Measurements from ENCODE around the gene NKX6-2.
"Not testable (repeated sequence)": the region's sequence is repeated elsewhere in the genome, so short reads cannot be mapped to it uniquely, and the experiment has no call there.

Gene NKX6-2

DNA sequence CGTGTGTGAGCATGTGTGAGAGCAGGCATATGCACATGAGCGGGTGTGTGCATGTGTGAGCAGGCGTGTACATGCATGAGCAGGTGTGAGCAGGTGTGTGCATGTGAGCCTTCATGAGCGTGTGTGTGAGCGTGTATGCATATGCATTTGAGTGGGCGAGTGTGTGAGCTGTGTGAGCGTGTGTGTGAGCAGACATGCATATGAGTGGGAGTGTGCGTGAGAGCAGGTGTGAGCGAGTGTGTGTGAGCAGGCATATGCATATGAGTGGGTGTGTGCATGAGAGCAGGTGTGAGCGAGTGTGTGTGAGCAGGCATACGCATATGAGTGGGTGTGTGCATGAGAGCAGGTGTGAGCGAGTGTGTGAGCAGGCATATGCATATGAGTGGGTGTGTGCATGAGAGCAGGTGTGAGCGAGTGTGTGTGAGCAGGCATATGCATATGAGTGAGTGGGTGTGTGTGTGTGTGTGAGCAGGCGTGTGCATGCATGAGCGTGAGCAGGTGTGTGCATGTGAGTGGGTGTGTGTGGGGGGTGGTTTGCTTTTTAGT lies 30.7 kb downstream of the NKX6-2 start:
- DNase-seq (ENCODE audit: low read depth in 2 of 2) = no peak

DNA sequence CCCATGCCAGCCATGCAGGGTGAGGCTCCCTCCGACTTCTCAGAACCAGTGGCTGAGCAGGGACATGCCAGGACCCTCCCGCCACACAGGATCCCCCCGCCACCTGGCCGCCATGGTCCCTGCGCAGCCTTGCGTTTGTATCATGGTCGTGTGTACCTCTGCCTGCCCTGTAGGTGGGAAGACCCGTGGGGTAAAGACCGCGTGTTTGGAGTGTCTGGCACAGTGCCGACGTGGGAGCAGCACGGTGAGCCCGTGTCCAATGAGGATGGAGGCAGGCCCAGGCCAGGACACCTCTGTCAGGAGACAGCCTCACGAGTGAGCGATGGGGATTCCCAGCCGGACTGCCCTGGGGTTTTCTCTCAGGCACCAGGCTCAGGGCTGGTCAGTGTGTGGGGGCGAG lies 31.9 kb downstream of the NKX6-2 start:
- DNase-seq (ENCODE audit: low read depth in 2 of 2) = no peak

DNA sequence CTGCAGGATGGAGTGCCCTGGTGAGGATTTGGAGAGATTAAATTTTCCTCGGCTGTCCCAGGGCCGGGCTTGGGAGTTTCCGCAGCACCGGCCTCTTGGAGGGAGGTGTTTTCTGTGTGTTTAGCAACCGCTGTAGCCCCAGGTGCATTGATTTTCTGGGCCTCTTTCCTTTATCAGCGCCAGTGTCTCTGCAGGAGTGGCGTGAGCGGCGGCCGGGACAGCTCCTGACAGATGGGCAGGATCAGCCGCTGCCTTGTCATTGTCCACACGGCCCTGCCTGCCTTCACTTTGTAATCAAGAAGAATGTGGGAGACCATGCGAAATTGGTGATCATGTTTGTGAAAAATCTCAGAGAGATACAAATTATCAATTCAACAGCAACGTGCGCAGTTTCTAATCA lies 32.4 kb downstream of the NKX6-2 start:
- DNase-seq (ENCODE audit: low read depth in 2 of 2) = no peak

DNA sequence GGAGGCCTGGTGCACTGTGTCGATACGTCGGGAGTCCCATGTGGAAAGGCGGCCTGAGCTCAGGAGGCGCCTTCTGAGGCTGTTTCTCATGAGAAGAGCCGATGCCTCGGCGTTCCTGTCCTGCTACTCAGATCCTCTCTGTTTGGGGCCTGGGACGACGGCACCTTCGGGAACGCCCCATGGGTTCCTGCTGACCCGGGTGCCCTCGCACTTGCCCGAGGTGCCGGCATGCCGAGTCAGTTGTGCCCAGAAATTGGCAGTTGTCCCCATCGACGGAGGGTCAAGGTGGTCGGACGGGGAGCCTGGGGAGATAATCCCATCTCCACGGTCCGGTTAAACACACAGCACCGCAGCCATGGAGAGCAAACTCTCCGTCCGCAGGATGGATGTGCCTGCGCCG lies 33.0 kb downstream of the NKX6-2 start:
- DNase-seq (ENCODE audit: low read depth in 2 of 2) = no peak

DNA sequence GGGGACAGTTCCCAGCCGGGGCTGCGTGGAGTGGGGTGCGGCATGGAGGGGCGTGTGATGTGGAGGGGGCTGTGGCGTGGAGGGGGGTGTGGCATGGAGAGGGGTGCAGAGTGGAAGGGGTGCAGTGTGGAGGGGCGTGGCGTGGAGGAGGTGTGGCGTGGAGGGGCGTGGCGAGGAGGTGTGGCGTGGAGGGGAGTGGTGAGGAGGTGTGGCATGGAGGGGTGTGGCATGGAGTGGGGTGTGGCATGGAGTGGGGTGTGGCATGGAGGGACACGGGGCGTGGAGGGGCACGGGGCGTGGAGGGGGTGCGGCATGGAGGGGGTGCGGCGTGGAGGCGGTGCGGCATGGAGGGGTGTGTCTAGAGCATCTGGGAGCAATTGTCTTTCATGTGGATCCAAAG lies 33.6 kb downstream of the NKX6-2 start:
- DNase-seq (ENCODE audit: low read depth in 2 of 2) = no peak

DNA sequence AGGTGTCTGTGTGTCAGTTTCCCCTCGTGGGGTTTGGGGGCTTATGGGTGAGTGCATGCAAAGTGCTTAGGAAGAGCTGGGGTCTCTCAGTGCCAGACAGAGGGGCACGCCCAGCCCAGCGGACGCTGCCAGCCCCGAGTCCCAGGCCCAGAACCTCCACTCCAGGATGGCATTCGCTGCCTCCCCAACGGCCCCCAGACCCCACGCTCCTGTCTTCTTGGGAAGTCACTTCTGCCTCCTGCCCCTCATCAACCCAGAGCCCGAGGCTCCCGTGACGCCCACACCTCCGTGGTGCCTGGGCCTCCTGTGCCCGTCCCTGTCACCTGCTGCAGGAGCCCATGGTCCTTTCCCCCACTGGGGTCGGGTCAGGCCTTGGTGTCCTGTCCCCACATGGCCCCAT lies 35.0 kb downstream of the NKX6-2 start:
- DNase-seq (ENCODE audit: low read depth in 2 of 2) = no peak

DNA sequence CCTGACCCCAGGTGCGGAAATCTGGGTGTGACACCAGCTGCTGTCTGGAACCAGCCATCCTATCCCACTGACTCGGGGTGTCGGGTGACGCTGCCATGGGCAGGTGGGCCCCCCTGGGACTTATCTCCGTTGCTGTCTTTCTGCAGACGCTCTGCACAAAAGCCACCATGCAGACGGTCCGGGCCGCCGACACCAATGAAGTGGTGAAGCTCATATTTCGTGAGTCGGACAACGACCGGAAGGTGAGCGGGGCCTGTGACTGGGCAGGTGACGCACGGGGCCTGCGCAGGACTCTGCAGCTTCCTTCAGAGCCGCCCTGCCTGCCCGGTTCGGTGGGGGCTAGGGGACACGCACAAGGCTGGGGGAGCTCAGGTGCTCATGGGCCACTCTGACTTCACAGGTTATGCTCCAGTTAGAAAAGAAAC lies 36.6 kb downstream of the NKX6-2 start:
- no peak for DNase-seq (ENCODE audit: low read depth in 2 of 2)

DNA sequence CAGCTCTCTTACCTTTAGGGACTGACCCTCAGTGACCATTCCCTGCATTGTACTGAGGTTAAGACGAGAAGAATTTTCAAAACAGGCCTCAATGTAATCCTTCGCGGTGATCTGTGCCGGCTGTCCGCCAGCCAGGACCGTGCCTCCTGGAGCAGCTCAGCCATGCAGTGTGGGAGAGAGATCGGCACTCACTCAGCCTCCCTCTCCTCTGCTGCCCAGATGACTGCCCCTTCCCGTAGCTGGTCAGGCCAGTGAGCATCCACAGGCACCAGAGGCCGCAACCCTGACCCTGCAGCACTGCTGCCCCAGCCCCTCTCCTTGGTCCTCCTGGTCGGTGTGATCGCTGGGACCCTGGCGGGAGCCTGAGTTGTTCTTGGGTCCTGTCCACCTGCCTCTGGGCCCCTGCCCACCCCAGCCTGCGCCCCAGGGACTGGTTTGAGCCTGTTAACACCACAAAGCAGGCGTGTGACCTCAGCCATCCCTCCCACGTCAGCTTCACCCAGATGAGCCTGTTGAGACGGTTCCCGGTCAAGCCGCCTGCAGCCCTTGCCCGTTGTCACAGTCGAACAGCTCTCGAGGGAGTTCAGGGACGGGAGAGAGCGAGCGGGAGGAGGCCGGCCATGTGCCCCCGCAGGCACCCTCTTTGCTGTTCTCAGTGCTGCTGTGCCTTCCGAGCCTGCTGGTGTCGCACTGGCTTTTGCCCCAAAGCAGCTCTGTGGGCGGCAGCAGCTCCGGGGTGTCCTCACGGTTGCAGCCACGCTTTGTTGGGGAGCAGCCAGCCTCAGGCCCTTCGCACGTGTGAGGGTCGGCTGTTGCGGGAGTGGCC lies 37.2 kb downstream of the NKX6-2 start:
- DNase-seq (ENCODE audit: low read depth in 2 of 2) = no peak

DNA sequence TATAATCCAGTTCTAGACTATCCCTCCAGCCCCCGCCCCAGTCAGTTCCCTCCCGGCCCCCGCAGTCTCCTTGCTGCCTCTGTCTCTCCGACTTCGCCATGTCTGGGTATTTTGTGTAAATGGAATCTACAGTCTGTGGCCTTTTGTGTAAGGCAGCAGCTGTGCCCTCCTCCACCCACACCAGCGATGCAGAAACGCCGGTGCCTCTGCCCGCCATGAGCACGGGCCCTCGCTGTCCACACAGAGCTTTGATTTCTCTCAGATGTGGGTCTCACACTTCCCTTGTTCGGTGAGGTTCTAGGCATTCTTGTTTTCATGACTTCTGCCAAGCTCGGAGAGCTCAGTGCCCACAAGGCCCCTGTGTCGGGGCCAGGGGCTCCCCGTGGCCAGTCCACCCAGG lies 37.8 kb downstream of the NKX6-2 start:
- DNase-seq (ENCODE audit: low read depth in 2 of 2) = no peak

DNA sequence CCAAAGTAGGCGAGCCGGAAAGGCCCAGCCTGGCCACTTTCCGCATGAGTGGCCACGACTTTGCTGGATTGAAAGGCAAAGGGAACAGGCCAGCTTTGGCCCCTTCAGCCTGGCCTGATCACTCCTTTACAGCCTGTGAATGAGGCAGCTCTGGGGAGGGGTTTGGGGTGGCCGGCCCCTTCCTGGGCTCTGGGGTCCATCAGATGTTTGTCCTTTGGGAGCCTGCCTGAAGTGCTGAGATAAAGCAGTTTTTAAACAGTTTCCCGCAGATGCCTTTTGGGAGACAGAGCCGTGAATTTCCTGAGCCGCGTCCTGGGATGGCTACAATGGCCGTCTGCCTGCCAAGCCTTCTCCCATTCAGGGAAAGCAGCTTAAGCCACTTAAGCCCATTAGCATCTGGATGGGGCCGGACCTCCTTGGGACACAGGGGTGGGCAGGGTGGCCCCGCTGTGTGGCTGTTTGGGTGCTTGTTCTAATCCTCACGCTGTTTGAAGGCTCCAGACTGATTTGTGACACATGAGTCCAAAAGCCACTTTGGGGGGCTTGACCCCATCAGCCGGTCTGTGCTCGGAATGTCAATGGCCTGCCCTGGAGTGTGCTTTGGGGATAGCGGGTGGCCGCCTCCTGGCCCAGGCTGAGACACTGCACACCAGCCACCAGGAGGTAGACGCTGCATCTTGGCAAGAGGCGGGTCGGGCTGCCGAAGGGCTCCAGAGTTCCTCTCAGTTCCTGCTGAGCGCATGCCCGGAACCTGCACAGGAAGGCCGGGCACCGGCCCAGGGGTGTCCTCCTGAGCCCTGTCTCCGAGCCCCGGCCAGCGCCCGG lies 38.9 kb downstream of the NKX6-2 start:
- no peak for DNase-seq (ENCODE audit: low read depth in 2 of 2)

DNA sequence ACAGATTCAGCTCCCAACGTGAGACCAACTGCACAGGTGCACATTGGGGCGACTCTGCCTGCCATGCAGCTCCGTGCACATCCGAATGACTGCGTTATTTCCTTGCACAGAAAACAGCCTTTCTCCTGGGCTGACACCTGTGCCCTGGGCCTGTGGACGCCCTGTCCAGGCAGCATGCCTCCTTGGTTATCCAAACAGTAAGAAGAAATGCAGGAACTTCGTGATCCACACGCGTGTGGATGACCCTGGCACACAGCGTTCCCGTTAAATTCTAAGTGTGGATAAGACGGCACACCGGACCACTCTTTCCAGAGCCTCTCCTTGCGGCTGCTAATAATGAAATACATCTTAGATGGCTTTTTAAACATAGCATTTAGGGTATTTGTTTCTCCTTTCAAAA lies 39.6 kb downstream of the NKX6-2 start:
- DNase-seq (ENCODE audit: low read depth in 2 of 2) = no peak

DNA sequence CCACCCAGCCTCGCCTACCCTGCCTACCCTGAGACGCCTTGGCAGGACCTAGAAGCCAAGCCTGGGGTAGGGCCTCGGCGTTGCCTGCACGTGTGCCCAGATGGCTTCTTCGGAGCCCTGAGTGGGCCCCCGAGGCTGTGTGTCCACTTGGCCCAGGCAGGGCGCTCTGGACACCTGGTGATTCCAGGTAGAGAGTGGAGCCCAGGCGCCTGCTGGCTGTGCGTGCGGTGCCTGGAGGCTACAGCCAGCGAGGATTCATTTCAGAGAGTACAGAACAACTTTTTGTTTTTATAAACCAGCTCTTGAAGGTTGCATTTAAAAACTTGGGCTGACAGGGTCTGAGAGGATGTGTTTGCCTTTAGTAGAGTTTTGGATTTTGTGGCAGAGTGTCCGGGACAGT lies 40.0 kb downstream of the NKX6-2 start:
- no peak for DNase-seq (ENCODE audit: low read depth in 2 of 2)

DNA sequence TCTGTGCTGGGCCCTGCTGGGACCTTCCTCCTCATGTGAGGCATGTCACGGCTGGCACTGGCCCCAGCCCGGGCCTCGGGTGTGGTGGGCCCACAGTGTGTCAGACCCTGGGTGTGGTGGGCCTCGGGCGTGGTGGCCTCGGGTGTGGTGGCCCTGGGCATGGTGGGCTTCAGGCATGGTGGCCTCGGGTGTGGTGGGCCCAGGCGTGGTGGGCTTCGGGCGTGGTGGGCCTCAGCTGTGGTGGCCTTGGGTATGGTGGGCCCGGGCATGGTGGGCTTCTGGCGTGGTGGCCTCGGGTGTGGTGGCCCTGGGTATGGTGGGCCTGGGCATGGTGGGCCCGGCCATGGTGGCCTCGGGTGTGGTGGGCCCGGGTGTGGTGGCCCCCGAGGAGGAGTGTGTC lies 40.4 kb downstream of the NKX6-2 start:
- DNase-seq (ENCODE audit: low read depth in 2 of 2) = no peak

DNA sequence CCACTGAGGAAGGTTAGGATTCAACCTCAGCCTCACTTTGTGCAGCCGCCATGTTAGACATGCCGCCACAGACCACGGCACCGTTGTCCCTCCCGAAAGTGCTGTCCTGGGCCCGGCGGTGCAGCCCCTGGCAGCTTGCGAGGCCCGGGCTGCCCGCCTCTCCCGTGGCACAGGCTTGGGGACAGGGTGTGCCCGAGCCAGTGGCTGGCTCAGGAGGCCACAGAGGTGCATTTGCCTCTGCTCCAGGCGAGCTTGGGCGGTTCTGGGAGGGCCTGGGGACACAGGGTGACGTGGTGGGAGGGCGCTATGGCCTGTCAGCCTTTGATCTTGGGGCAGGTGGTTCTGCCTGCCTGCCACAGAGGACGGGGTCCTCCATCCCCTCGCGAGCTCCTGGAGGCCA lies 41.1 kb downstream of the NKX6-2 start:
- no peak for DNase-seq (ENCODE audit: low read depth in 2 of 2)

DNA sequence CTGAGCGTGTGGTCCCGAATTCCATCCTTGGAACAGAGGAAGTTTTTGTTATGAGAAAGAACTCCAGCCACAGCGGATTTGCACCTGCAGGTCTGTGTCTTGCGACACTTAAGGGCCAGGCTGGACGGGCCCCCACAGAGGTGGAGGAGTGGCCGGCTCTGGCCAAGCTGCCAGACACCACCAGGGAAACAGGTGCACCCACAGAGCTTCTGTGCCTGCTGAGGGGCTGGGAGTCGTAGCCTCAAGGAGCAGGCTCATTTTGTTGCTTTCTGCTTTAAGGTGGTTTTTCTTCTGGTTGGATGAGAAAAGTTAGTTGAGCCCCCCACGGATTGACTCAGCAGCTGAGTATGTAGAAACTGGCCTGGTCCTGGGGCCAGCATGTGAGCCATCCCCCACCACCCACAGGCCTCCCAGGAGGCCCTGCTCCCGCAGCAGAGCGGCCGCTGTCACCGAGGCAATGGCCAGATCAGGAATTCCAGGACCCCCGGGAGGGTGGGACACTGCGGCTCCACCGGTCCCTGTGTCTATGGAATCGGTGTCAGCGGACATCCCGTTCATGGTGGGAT lies 41.9 kb downstream of the NKX6-2 start:
- no peak for DNase-seq (ENCODE audit: low read depth in 2 of 2)

DNA sequence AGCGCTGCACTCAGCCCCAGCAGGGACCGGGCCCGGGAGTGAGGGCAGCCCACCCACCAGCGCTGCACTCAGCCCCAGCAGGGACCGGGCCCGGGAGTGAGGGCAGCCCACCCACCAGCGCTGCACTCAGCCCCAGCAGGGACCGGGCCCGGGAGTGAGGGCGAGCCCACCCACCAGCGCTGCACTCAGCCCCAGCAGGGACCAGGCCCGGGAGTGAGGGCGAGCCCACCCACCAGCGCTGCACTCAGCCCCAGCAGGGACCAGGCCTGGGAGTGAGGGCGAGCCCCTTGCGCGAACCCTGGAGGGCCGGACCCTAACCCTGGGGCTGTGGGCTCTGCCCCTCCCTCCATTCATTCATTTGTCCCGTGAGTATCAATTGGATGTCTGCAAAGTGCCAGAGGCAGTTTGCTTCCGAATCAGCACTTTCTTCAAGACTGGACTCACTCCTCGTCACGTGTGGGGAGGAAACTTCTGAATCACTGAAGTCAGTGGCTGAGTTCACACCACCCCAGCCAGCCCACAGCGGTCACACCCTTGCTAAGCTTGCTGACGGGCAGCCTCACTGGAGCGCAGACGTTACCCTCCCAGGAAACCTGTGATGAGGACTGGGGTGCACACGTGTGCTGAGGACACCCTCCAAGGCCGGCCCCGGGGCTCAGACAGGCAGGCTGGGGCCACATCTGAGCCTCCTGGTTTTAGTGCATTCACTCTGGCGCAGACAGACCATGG lies 42.6 kb downstream of the NKX6-2 start:
- DNase-seq (ENCODE audit: low read depth in 2 of 2) = not testable (repeated sequence)

DNA sequence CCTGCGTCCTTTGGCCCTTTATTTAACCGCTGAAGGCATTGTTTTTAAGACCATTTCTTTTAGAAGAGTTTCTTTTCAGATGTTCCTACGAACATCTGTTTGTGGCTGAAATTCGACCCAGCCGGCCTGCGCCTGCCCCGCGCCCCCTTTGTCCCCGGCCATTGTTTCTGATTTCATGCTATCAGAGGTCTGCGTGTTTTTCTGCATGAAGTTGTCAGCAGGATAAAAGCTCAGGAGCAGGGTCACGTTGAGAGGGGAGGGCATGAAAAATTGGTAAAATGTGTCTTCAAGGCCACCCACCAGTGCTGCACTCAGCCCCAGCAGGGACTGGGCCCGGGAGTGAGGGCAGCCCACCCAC lies 43.1 kb downstream of the NKX6-2 start:
- no peak for DNase-seq (ENCODE audit: low read depth in 2 of 2)

DNA sequence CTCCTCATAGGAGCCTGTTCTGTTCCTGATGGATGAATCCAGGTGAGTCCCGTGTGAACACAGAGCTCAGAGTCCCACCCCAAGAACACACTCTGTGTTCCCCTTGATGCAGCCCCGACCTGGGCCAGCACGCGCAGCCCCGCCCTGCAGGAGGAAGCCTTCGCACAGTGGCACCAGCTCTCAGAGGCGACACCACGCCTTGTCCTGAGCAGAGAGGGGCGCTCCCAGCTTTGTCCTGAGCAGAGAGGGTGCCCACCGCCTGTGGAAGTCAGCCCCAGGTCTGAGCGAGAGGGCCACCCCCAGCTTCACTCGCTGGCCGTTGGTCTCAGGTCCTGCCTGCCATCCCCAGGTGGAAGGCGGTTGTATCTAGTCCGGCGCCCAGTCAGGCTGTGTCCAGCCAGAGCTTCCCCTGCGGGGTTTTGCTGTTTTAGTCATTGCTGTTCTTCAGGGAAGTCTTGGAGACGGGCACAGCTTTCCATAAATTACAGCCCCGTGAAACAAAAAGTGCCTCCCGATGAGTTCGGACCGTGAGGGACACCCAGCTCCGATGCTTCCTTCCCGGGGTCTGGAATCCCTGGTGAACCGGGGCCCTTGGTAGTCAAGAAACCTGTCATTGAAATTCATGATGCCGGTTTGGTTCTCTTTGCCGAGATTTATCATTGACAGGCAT lies 43.6 kb downstream of the NKX6-2 start:
- no peak for DNase-seq (ENCODE audit: low read depth in 2 of 2)

DNA sequence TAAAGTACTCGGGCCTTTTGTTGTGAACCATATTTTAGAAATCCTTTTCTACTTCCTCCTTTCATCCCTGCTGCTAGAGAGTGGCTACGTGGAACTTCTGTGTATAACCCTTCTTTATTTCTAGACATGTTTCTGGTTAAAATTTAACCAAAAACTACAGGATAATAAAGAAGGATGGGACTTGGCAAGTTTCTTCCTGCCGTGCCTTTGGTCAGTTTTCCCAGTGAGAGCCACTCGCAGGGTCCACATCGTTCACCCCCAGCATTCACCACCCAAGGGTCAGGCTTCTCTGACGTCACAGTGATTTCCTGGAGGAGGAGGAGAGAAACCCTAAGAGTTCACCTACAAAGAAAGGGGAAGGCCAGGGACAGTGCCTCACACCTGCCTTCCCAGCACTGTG lies 45.4 kb downstream of the NKX6-2 start:
- DNase-seq (ENCODE audit: low read depth in 2 of 2) = no peak

DNA sequence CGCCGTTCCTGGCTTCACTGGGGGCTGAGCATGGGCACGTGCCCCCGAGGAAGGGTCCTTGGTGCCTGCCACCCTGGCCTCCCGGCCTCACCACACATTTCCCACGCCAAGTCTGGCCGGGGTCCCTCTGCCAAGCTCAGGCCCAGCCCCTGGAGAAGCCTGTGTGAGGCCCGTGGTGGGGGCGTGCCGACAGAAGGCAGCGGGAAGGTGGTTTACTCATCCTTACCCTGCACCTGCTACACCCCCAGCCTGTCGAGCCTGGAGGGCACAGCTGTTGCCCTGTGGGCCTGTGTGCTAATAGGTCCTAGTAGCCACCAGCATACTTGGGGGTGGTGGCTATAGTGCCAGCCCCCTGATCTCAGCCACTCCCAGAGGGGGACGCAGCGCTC lies 46.7 kb downstream of the NKX6-2 start:
- no peak for DNase-seq (ENCODE audit: low read depth in 2 of 2)

DNA sequence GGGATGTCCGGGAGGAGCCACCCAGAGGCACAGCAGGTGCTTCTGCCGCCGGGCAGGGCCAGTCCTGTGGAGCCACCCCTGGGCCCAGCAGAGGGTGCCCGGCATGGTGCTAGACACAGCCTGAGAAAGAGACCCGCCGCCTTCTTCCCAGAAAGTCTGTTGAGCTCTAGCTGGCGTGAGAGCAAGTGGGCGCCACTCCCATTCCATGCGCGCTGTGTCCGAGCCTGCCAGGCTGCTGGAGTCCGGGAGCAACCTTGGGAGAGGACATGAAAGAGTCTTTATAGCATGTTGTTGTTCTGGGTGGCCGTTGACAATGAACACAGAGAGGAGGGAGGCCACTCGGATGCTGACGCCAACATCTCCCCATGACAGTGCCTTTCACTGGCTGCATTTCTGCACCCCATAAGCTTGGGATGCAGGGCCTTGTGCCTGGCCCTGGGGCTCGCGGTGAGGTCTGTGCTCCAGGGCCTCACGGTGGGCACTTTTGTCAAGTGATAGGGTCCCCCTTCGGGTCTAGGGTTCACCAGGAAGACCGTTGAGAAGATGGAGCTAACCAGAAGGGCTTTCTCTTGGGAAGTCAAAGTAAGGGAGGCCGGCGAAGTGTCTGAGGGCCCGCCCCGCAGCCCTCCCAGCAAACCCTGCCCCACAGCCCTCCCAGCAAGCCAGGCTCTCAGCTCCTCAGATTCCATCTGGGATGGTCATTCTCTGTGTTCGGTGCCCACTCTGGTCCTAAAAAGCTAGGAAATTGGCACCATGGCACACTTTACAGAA lies 47.3 kb downstream of the NKX6-2 start:
- no peak for DNase-seq (ENCODE audit: low read depth in 2 of 2)

Measured in stimulated activated CD8-positive, alpha-beta memory T cell treated with anti-CD3 and anti-CD28 coated beads, Interleukin-15, amount 100 ng/mL, for 4 hours (primary cell).